ENCODE results near the gene KIF1B.

DNA sequence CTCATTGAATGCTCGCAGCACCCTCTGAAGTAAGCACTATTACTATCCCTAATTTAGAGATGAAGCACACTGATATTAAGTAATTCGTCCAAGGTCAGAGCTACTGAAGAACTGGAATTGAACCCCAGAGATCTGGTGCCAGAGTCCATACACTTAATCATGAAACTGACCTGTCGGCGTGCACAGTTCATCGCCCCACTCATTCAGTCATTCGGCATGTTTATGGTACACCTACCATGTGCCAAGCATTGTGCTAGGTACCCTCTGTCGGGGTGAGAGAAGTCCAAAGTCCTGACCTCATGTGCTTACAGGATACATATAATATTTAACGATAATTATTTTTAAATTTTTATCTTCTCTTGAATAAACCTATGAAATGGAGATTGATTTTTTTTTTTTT lies 214.3 kb downstream of the KIF1B start:
- TF ChIP-seq CTCF (IDR thresholded peaks at IDR 0.05), result no peak
- no peak for TF ChIP-seq POLR2A (IDR thresholded peaks at IDR 0.05; ENCODE audit: low read depth)
